ENCODE measurements around the gene OTUD1. TPM values are rescaled to one million over a fixed set of nuclear protein-coding genes. Genes with fewer than 3 reads are reported as not detected.

Gene OTUD1
- polyA plus RNA-seq, 2 of the 4 experiments (the other 2 are of a cell fraction): 2.3 to 2.4 TPM

- Histone ChIP-seq H3K27ac (no peak overlapping the region), H3K4me1 (0 out of 3 replicates have a peak, but pooled peaks cover 5% of the 10 kb centered on the region), H3K4me3 (no peak overlapping the region), H3K9me3 (no peaks in the 10 kb centered on the region), H3K4me2 (no peak overlapping the region)
- no peak for TF ChIP-seq CEBPB (IDR thresholded peaks at IDR 0.05)
- TF ChIP-seq ATOH8 (CRISPR knock-in tag; IDR thresholded peaks at IDR 0.05; ENCODE audit: low read depth): no peak
- TF ChIP-seq SMC3 (IDR thresholded peaks at IDR 0.05): no peak
- TF ChIP-seq KDM1A (IDR thresholded peaks at IDR 0.05; ENCODE audit: low read depth): no peak
- TF ChIP-seq NFE2L2 (conservative IDR thresholded peaks at IDR 0.05; ENCODE audit: low read length): no peak
- TF ChIP-seq MAZ (IDR thresholded peaks at IDR 0.05; ENCODE audit: borderline replicate concordance, low read depth, low read length): no peak
- no peak for TF ChIP-seq BHLHE40 (IDR thresholded peaks at IDR 0.05; ENCODE audit: low read depth, low read length)
- TF ChIP-seq GATA3 (IDR thresholded peaks at IDR 0.05; ENCODE audit: borderline replicate concordance): no peak
- no peak for TF ChIP-seq HDAC2 (IDR thresholded peaks at IDR 0.05)
- TF ChIP-seq FOSL2 (IDR thresholded peaks at IDR 0.05): no peak
- TF ChIP-seq FOSL2 (CRISPR knock-in tag; IDR thresholded peaks at IDR 0.05): no peak
- TF ChIP-seq TP53 (CRISPR knock-in tag; IDR thresholded peaks at IDR 0.05): no peak
- TF ChIP-seq ZSCAN20 (CRISPR knock-in tag; IDR thresholded peaks at IDR 0.05): no peak
- no peak for TF ChIP-seq SREBF2 (IDR thresholded peaks at IDR 0.05)
- no peak for TF ChIP-seq PHF8 (IDR thresholded peaks at IDR 0.05; ENCODE audit: borderline replicate concordance, low read depth)
- TF ChIP-seq MAX (IDR thresholded peaks at IDR 0.05): no peak
- TF ChIP-seq RARB (CRISPR knock-in tag; IDR thresholded peaks at IDR 0.05): no peak
- ChIA-PET POLR2A (no interaction called here), CTCF (interaction anchor here (1.0 kb wide), 1 partner anchor 117 kb away, joined by 3 read pairs; no protein-coding TSS in a partner anchor)
- FAIRE-seq (no peak), ATAC-seq (no peak), DNase-seq (ENCODE audit: low read depth in 1 of 2, low spot score in 1 of 2) (no peak)
- WGBS (ENCODE audit: missing lambda C conversion rate): 0% methylated on average over 1 of the region's 1 CpG
These were observed 6.7 kb upstream of the OTUD1 start for GRCh38 chr10:23432166-23432565.

GRCh38 chr10:23432639-23433038 is 6.2 kb upstream of the OTUD1 start:
- no peak overlapping the region for H3K27ac ChIP-seq
- H3K4me1 ChIP-seq: 0 out of 3 replicates have a peak, but pooled peaks cover 5% of the 10 kb centered on the region
- ATAC-seq (no peak), FAIRE-seq (no peak), DNase-seq (ENCODE audit: low read depth in 1 of 2, low spot score in 1 of 2) (no peak)
- H3K9me3 ChIP-seq: no peaks in the 10 kb centered on the region
- ChIA-PET CTCF (no interaction called here), POLR2A (no interaction called here)
- TF ChIP-seq CTCF (IDR thresholded peaks at IDR 0.05) (no peak), CBX2 (IDR thresholded peaks at IDR 0.05; ENCODE audit: borderline replicate concordance, low read depth) (no peak), FOSL2 (IDR thresholded peaks at IDR 0.05) (no peak), FOSL2 (CRISPR knock-in tag; IDR thresholded peaks at IDR 0.05) (no peak), NFE2L2 (conservative IDR thresholded peaks at IDR 0.05; ENCODE audit: low read length) (no peak), NR3C1 (IDR thresholded peaks at IDR 0.05) (no peak)
- no peak overlapping the region for H3K4me2 ChIP-seq
- 71% methylated on average over 3 of the region's 3 CpGs for WGBS (ENCODE audit: missing lambda C conversion rate)
- no peak overlapping the region for H3K4me3 ChIP-seq

GRCh38 chr10:23433701-23434100 is 5.2 kb upstream of the OTUD1 start:
- Histone ChIP-seq H3K9me3 (no peaks in the 10 kb centered on the region), H3K4me3 (no peak overlapping the region), H3K4me2 (no peak overlapping the region), H3K4me1 (peaks cover 8% of the 10 kb centered on the region; the same call in 1 of the 3 replicates), H3K27ac (no peak overlapping the region)
- DNase-seq (ENCODE audit: low read depth in 1 of 2, low spot score in 1 of 2) (no peak), ATAC-seq (no peak), FAIRE-seq (no peak)
- ChIA-PET POLR2A (no interaction called here), CTCF (no interaction called here)
- WGBS (ENCODE audit: missing lambda C conversion rate): 68% methylated on average over 2 of the region's 2 CpGs
- TF ChIP-seq POLR2A (IDR thresholded peaks at IDR 0.05; ENCODE audit: low read length): no peak
- no peak for TF ChIP-seq HOXB5 (CRISPR knock-in tag; IDR thresholded peaks at IDR 0.05)
- no peak for TF ChIP-seq ESRRA (IDR thresholded peaks at IDR 0.05; ENCODE audit: borderline replicate concordance, low read length)
- TF ChIP-seq BCL3 (IDR thresholded peaks at IDR 0.05): no peak
- no peak for TF ChIP-seq HMGXB4 (CRISPR knock-in tag; IDR thresholded peaks at IDR 0.05; ENCODE audit: borderline replicate concordance)
- no peak for TF ChIP-seq HEYL (CRISPR knock-in tag; IDR thresholded peaks at IDR 0.05)
- no peak for TF ChIP-seq MAZ (IDR thresholded peaks at IDR 0.05; ENCODE audit: borderline replicate concordance, low read depth, low read length)
- no peak for TF ChIP-seq E2F6 (IDR thresholded peaks at IDR 0.05; ENCODE audit: borderline replicate concordance, low read depth)
- TF ChIP-seq ZSCAN20 (CRISPR knock-in tag; IDR thresholded peaks at IDR 0.05): no peak
- TF ChIP-seq EHF (CRISPR knock-in tag; IDR thresholded peaks at IDR 0.05): no peak
- TF ChIP-seq CBX8 (IDR thresholded peaks at IDR 0.05): no peak
- TF ChIP-seq ZNF302 (CRISPR knock-in tag; IDR thresholded peaks at IDR 0.05): no peak
- TF ChIP-seq NFE2L2 (conservative IDR thresholded peaks at IDR 0.05; ENCODE audit: low read length): no peak
- TF ChIP-seq ZFP36 (IDR thresholded peaks at IDR 0.05; ENCODE audit: borderline replicate concordance, partially characterized antibody): no peak
